Subcutaneous adipose tissue (tissue), 4 donors: ENCODE data around the gene ATP5PO. TPM values are rescaled to one million over a fixed set of nuclear protein-coding genes. Genes with fewer than 3 reads are reported as not detected.

Experiments used
- CTCF ChIP-seq: fragments of 450-650 bp; IDR thresholded peaks from one replicate; pipeline ENCODE4 v1.5.1; 2016; ENCODE audit warnings: low read depth, mild to moderate bottlenecking, control low read depth, antibody characterized with exemption, moderate library complexity
- total RNA-seq, 4 donors: library from RNA; depleted of rRNA; stranded (reverse); fragments of >200 nt; gene quantifications; one replicate each; pipeline ENCODE4 v1.1.0, GENCODE V29; 2016

Gene ATP5PO
- total RNA-seq, 4 donors from 2014 or later: 166 to 271 (median 236) TPM

DNA sequence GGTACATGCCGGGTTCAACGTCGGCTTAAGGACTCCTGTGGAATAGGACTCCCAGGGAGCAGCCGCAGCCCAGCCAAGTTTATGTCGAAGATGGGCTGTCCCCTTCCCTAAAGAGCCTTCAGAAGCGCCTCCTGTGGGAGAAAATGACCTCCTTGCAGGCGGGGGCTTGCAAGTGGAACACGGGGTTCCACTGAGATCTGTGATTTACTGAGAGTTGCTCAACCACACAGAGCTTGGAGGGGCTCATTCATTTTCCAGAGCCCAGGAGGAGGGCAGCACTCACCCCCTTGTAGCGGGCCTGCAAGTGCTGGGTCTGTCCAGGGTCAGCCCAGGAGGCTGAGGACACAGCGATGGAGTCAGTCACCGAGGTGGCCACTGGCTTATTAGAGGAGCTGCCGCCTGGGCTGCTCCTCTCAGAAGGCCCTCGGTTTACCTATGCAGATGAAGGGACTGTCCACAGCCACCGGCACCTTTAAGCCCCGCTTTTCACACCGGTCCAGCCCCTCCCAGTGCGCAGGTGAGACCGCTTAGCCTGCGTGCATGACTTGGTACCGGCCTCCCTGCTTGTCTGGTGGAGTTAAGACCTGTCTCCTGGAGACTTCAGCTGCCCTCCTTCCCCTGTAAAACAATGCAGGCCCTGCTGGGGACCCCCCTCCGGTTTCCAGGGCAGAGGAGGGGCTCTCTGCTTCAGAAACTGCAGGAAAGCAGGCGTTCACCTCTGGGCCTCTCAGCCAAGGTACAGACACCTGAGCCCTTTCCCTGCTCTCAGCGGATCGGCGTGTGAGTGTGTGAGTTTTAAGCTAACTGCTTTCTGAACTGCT lies 57.5 kb downstream of the ATP5PO start:
- TF ChIP-seq CTCF: no peak

- TF ChIP-seq CTCF: no peak
Observed at GRCh38 chr21:33856893-33857527, 58.6 kb downstream of the ATP5PO start.

GRCh38 chr21:33855190-33855589 lies 60.4 kb downstream of the ATP5PO start:
- no peak for TF ChIP-seq CTCF

GRCh38 chr21:33854604-33855003 lies 61.0 kb downstream of the ATP5PO start:
- no peak for TF ChIP-seq CTCF

Other genes starting within 250 kb of the ATP5PO start
- 10 to 100 TPM; 32.8 to 88.1 (median 68.5) TPM for gene MRPS6, start 157.8 kb upstream of the ATP5PO start, total RNA-seq
- gene SLC5A3, start 157.8 kb upstream of the ATP5PO start, total RNA-seq: 10 to 100 TPM; 32.8 to 63.4 (median 46.5) TPM